Aortic smooth muscle cell (primary cell): Measurements from ENCODE around the gene POGK. TPM values are rescaled to one million over a fixed set of nuclear protein-coding genes. Genes with fewer than 3 reads are reported as not detected.

Source experiments
- total RNA-seq: library from RNA; depleted of rRNA; stranded (reverse); fragments of >200 nt; gene quantifications from 2 replicates; pipeline ENCODE4 v1.2.3, GENCODE V29; 2014

Gene POGK
- total RNA-seq: 17.0 and 17.2 TPM in 2 replicates

GRCh38 chr1:166838766-166839599 lies at the start of gene POGK:
Gene POGK, plus strand, starts transcription at chr1:166839475. Its CDS starts 1,482 bp downstream, at chr1:166840957.

GRCh38 chr1:166875734-166876539 lies 36.7 kb downstream of the POGK start, which contains the start of gene TADA1:
Gene TADA1, minus strand, starts transcription at chr1:166876264. Its CDS starts 31 bp downstream, at chr1:166876233.

Other genes with a start within 250 kb of the POGK start
- gene TADA1, start 36.8 kb downstream of the POGK start, total RNA-seq: 8.0 and 8.3 TPM in 2 replicates
- under 0.01 TPM in 1 of 2 replicates, not detected in the other for gene ILDR2, start 136.1 kb downstream of the POGK start, total RNA-seq
- gene MAEL, start 149.8 kb downstream of the POGK start, total RNA-seq: not detected in 2 replicates